Lower leg skin (tissue), 3 donors: ENCODE results near the gene HS3ST4.

Source experiments
- CTCF ChIP-seq, 3 donors: fragments of 450-650 bp; IDR thresholded peaks; one replicate each; pipeline ENCODE4 v1.5.1; 2016; ENCODE audit warnings: antibody characterized with exemption in 3 of 3, mild to moderate bottlenecking in 3 of 3, moderate library complexity in 2 of 3
- POLR2A ChIP-seq, 2 donors: fragments of 450-650 bp; IDR thresholded peaks; one replicate each; pipeline ENCODE4 v1.6.1; 2016 to 2017; ENCODE audit warnings: antibody characterized with exemption in 2 of 2, mild to moderate bottlenecking in 1 of 2, moderate library complexity in 1 of 2

- no peak for TF ChIP-seq POLR2A (IDR thresholded peaks at IDR 0.05)
- no peak for TF ChIP-seq CTCF (IDR thresholded peaks at IDR 0.05)
Measured at GRCh38 chr16:26051063-26051462, 359.3 kb downstream of the HS3ST4 start.
